SH-SY5Y (cell line): ENCODE measurements around the gene CHRNG.

ENCODE experiments used
- GATA2 ChIP-seq: IDR thresholded peaks from 2 replicates; pipeline ENCODE4 v1.6.1; 2011; ENCODE audit warnings: mild to moderate bottlenecking, low read depth, low read length
- GATA3 ChIP-seq: IDR thresholded peaks from 2 replicates; pipeline ENCODE4 v1.6.1; 2011; ENCODE audit warnings: low read depth, mild to moderate bottlenecking, low read length, moderate library complexity

- TF ChIP-seq GATA3, result no peak
- no peak for TF ChIP-seq GATA2
Measured at GRCh38 chr2:232547991-232548390, 8.5 kb downstream of the CHRNG start.
